Astrocyte (in vitro differentiated cells and primary cell): Measurements from ENCODE around the gene PLEKHA5. TPM values are rescaled to one million over a fixed set of nuclear protein-coding genes. Genes with fewer than 3 reads are reported as not detected.

ENCODE experiments used
- DNase-seq: peaks from one replicate; pipeline ENCODE4 v3.0.0-alpha.2; 2010; ENCODE audit warnings: low read depth
- FAIRE-seq: peaks from 2 replicates; lab custom pipeline; 2011; peaks lifted over from hg19 to GRCh38; lab: Jason Lieb, UNC
- H2AFZ ChIP-seq: 2 replicates; pipeline ENCODE4 v1.6.0; 2012; ENCODE audit warnings: low read depth, low read length, inconsistent platforms
- H3K27ac ChIP-seq: 2 replicates; pipeline ENCODE4 v1.5.1; 2011; ENCODE audit warnings: low read depth, low read length, inconsistent platforms
- H3K27me3 ChIP-seq: 2 replicates; pipeline ENCODE4 v1.6.0; 2011; ENCODE audit warnings: low read length, inconsistent platforms; ENCODE audit not compliant: insufficient read depth
- H3K36me3 ChIP-seq: 2 replicates; pipeline ENCODE4 v1.5.1; 2011; ENCODE audit warnings: low read length, inconsistent platforms; ENCODE audit not compliant: insufficient read depth
- H3K4me1 ChIP-seq: 2 replicates; pipeline ENCODE4 v1.5.1; 2011; ENCODE audit warnings: low read length, inconsistent platforms; ENCODE audit not compliant: insufficient read depth
- H3K4me2 ChIP-seq: 2 replicates; pipeline ENCODE4 v1.6.0; 2012; ENCODE audit warnings: low read length, inconsistent platforms
- H3K4me3 ChIP-seq: 2 replicates; pipeline ENCODE4 v1.5.1; 2011; ENCODE audit warnings: low read depth, mild to moderate bottlenecking, low read length, inconsistent platforms; ENCODE audit not compliant: insufficient read depth
- H3K79me2 ChIP-seq: 2 replicates; pipeline ENCODE4 v1.6.0; 2012; ENCODE audit warnings: mild to moderate bottlenecking, low read length, inconsistent platforms; ENCODE audit not compliant: insufficient read depth
- H3K9ac ChIP-seq: 2 replicates; pipeline ENCODE4 v1.6.0; 2012; ENCODE audit warnings: mild to moderate bottlenecking, low read length, inconsistent platforms
- H3K9me3 ChIP-seq: 2 replicates; pipeline ENCODE4 v1.5.1; 2012; ENCODE audit warnings: low read depth, mild to moderate bottlenecking, low read length, inconsistent platforms; ENCODE audit not compliant: insufficient read depth
- H4K20me1 ChIP-seq: 2 replicates; pipeline ENCODE4 v1.6.0; 2012; ENCODE audit warnings: low read length, inconsistent platforms; ENCODE audit not compliant: insufficient read depth
- H3K27ac Mint-ChIP-seq: one replicate; pipeline ENCODE4 v1.8.0; 2021; ENCODE audit warnings: mild to moderate bottlenecking, mixed read lengths; ENCODE audit not compliant: unreplicated experiment
- H3K27me3 Mint-ChIP-seq: one replicate; pipeline ENCODE4 v1.8.0; 2021; ENCODE audit warnings: low read depth, mixed read lengths; ENCODE audit not compliant: unreplicated experiment
- H3K36me3 Mint-ChIP-seq: one replicate; pipeline ENCODE4 v1.8.0; 2021; ENCODE audit warnings: low read depth, mixed read lengths; ENCODE audit not compliant: unreplicated experiment
- H3K4me1 Mint-ChIP-seq: one replicate; pipeline ENCODE4 v1.8.0; 2021; ENCODE audit warnings: low read depth, mixed read lengths; ENCODE audit not compliant: unreplicated experiment
- H3K4me3 Mint-ChIP-seq: one replicate; pipeline ENCODE4 v1.8.0; 2021; ENCODE audit warnings: mild to moderate bottlenecking, moderate library complexity, mixed read lengths; ENCODE audit not compliant: unreplicated experiment
- H3K9me3 Mint-ChIP-seq: one replicate; pipeline ENCODE4 v1.8.0; 2021; ENCODE audit warnings: mild to moderate bottlenecking, mixed read lengths; ENCODE audit not compliant: unreplicated experiment
- CTCF ChIP-seq: IDR thresholded peaks from 2 replicates; pipeline ENCODE4 v1.5.1; 2011; ENCODE audit warnings: low read depth, mild to moderate bottlenecking, inconsistent platforms, low read length, moderate library complexity; ENCODE audit not compliant: insufficient read depth
- EZH2 ChIP-seq: IDR thresholded peaks from 2 replicates; pipeline ENCODE4 v1.6.1; 2012; ENCODE audit warnings: mild to moderate bottlenecking, low read length, inconsistent platforms; ENCODE audit not compliant: insufficient read depth
- total RNA-seq: library from RNA; stranded (reverse); gene quantifications from 2 replicates; pipeline ENCODE4 v1.2.1, GENCODE V29; 2021

Gene PLEKHA5
- total RNA-seq, 1 donor from 2014 or later = 38.9 TPM

- no peak overlapping the region for H3K4me2 ChIP-seq
- no peaks in the 10 kb centered on the region for H3K4me1 ChIP-seq
- no peak overlapping the region for H2AFZ ChIP-seq
- no peaks in the 10 kb centered on the region for H3K36me3 ChIP-seq
- FAIRE-seq (no peak), DNase-seq (no peak)
- no peaks in the 10 kb centered on the region for H4K20me1 ChIP-seq
- no peaks in the 10 kb centered on the region for H3K9me3 ChIP-seq
- H3K4me3 ChIP-seq = no peak overlapping the region
- H3K79me2 ChIP-seq = peaks cover 16% of the 10 kb centered on the region
- H3K4me3 Mint-ChIP-seq = no peak overlapping the region
- no peaks in the 10 kb centered on the region for H3K9me3 Mint-ChIP-seq
- no peaks in the 10 kb centered on the region for H3K27me3 Mint-ChIP-seq
- no peak for TF ChIP-seq CTCF
- no peak for TF ChIP-seq EZH2
- H3K27ac ChIP-seq = no peak overlapping the region
- no peak overlapping the region for H3K9ac ChIP-seq
- no peaks in the 10 kb centered on the region for H3K27me3 ChIP-seq
- no peaks in the 10 kb centered on the region for H3K36me3 Mint-ChIP-seq
- no peak overlapping the region for H3K27ac Mint-ChIP-seq
- H3K4me1 Mint-ChIP-seq = peaks cover 13% of the 10 kb centered on the region
Measured at GRCh38 chr12:19203539-19204506, 74.3 kb downstream of the PLEKHA5 start.

- DNase-seq (no peak), FAIRE-seq (peak; percentile 20)
- Histone ChIP-seq H3K36me3 (no peaks in the 10 kb centered on the region), H4K20me1 (no peaks in the 10 kb centered on the region), H3K9me3 (no peaks in the 10 kb centered on the region), H2AFZ (no peak overlapping the region), H3K9ac (no peak overlapping the region), H3K4me2 (peak overlapping the region; percentile 36), H3K27me3 (no peaks in the 10 kb centered on the region), H3K4me1 (no peaks in the 10 kb centered on the region), H3K79me2 (peaks cover 10% of the 10 kb centered on the region), H3K27ac (no peak overlapping the region), H3K4me3 (no peak overlapping the region)
- Mint-ChIP-seq H3K4me3 (no peak overlapping the region), H3K27me3 (no peaks in the 10 kb centered on the region), H3K36me3 (peaks cover 5% of the 10 kb centered on the region), H3K9me3 (peaks cover 2% of the 10 kb centered on the region), H3K4me1 (peaks cover 6% of the 10 kb centered on the region), H3K27ac (no peak overlapping the region)
- TF ChIP-seq CTCF (no peak), EZH2 (no peak)
Measured at GRCh38 chr12:19205120-19205519, 75.6 kb downstream of the PLEKHA5 start.
